WTC11 (cell line): ENCODE results near the gene JMJD8. TPM values are rescaled to one million over a fixed set of nuclear protein-coding genes. Genes with fewer than 3 reads are reported as not detected.

Experiments used
- ATAC-seq: fragments of 200-7000 bp; cut with Tn5 transposase; 2 replicates; pipeline ENCODE4 v1.10.0; 2021; ENCODE audit warnings: mild to moderate bottlenecking, moderate library complexity
- CTCF ChIA-PET: fragments of 300-600 bp; sonication (Branson Sonifier 250); formaldehyde crosslinking; loops from one replicate; lab custom pipeline; 2021; ENCODE audit warnings: antibody characterized with exemption; lab: Charles Lee
- POLR2A ChIA-PET: fragments of 350-600 bp; sonication (Branson Sonifier 250); formaldehyde crosslinking; loops from one replicate; lab custom pipeline; 2021; ENCODE audit warnings: antibody characterized with exemption; lab: Charles Lee
- DNase-seq: peaks from one replicate; pipeline ENCODE4 v3.0.0; 2021; ENCODE audit warnings: low spot score
- H3K27ac Mint-ChIP-seq: 2 replicates; pipeline ENCODE4 v1.8.0; 2021; ENCODE audit warnings: mixed read lengths
- H3K27me3 Mint-ChIP-seq: 2 replicates; pipeline ENCODE4 v1.8.0; 2021; ENCODE audit warnings: low read depth, mild to moderate bottlenecking, moderate library complexity, mixed read lengths
- H3K36me3 Mint-ChIP-seq: 2 replicates; pipeline ENCODE4 v1.8.0; 2021; ENCODE audit warnings: mixed read lengths
- H3K4me1 Mint-ChIP-seq: 2 replicates; pipeline ENCODE4 v1.8.0; 2022; ENCODE audit warnings: mixed read lengths
- H3K4me3 Mint-ChIP-seq: 2 replicates; pipeline ENCODE4 v1.8.0; 2021; ENCODE audit warnings: mild to moderate bottlenecking, moderate library complexity, mixed read lengths
- H3K9me3 Mint-ChIP-seq: 2 replicates; pipeline ENCODE4 v1.8.0; 2021; ENCODE audit warnings: mixed read lengths
- EMX1 ChIP-seq: fragments of 250-450 bp; sonication (Bioruptor Pico); IDR thresholded peaks from 2 replicates; pipeline ENCODE4 v1.8.0; 2021; ENCODE audit warnings: mild to moderate bottlenecking
- FOXK1 ChIP-seq: sonication (generic); formaldehyde crosslinking; IDR thresholded peaks from 2 replicates; pipeline ENCODE4 v1.8.0; 2022; ENCODE audit warnings: mild to moderate bottlenecking, moderate library complexity, missing genetic modification reagents
- GTF2I ChIP-seq: fragments of 250-450 bp; sonication (Bioruptor Pico); conservative IDR thresholded peaks from 2 replicates; pipeline ENCODE4 v1.4.0; 2021; ENCODE audit warnings: mild to moderate bottlenecking
- JAZF1 ChIP-seq: fragments of 250-450 bp; sonication (Bioruptor Pico); IDR thresholded peaks from 2 replicates; pipeline ENCODE4 v1.9.0; 2021; ENCODE audit warnings: moderate library complexity, mild to moderate bottlenecking, inconsistent platforms
- JUN ChIP-seq: sonication (generic); formaldehyde crosslinking; IDR thresholded peaks from 2 replicates; pipeline ENCODE4 v1.8.0; 2023; ENCODE audit warnings: mild to moderate bottlenecking, missing genetic modification reagents
- OVOL2 ChIP-seq: fragments of 250-450 bp; sonication (Bioruptor Pico); IDR thresholded peaks from 2 replicates; pipeline ENCODE4 v1.9.0; 2021; ENCODE audit warnings: mild to moderate bottlenecking, borderline replicate concordance
- SOX15 ChIP-seq: fragments of 250-450 bp; sonication (Bioruptor Pico); IDR thresholded peaks from 2 replicates; pipeline ENCODE4 v1.9.0; 2021; ENCODE audit warnings: mild to moderate bottlenecking
- SP1 ChIP-seq: sonication (generic); formaldehyde crosslinking; conservative IDR thresholded peaks from 2 replicates; pipeline ENCODE4 v1.8.1; 2022; ENCODE audit warnings: missing genetic modification reagents
- TP53 ChIP-seq: sonication (generic); formaldehyde crosslinking; IDR thresholded peaks from 2 replicates; pipeline ENCODE4 v1.8.1; 2023; ENCODE audit warnings: mild to moderate bottlenecking, missing genetic modification reagents
- ZNF121 ChIP-seq: sonication (generic); formaldehyde crosslinking; IDR thresholded peaks from 2 replicates; pipeline ENCODE4 v1.8.0; 2023; ENCODE audit warnings: missing genetic modification reagents
- ZNF416 ChIP-seq: fragments of 250-450 bp; sonication (Bioruptor Pico); IDR thresholded peaks from 2 replicates; pipeline ENCODE4 v1.9.0; 2021; ENCODE audit warnings: mild to moderate bottlenecking, inconsistent platforms
- ZNF671 ChIP-seq: fragments of 250-450 bp; sonication (Bioruptor Pico); IDR thresholded peaks from 2 replicates; pipeline ENCODE4 v1.8.0; 2021; ENCODE audit warnings: mild to moderate bottlenecking
- total RNA-seq: library from RNA; stranded (reverse); gene quantifications from 3 replicates; pipeline ENCODE4 v1.2.3, GENCODE V29; 2021
- TF ChIP-seq, protein P1 (sequence below): sonication (generic); formaldehyde crosslinking; IDR thresholded peaks from 2 replicates; pipeline ENCODE4 v1.8.1; 2022; ENCODE audit warnings: missing genetic modification reagents, borderline replicate concordance
- TF ChIP-seq, protein P2 (sequence below): fragments of 250-450 bp; sonication (Bioruptor Pico); IDR thresholded peaks from 2 replicates; pipeline ENCODE4 v1.9.0; 2021; ENCODE audit warnings: moderate library complexity, mild to moderate bottlenecking, inconsistent platforms, borderline replicate concordance
- TF ChIP-seq, protein P3 (sequence below): sonication (generic); formaldehyde crosslinking; IDR thresholded peaks from 2 replicates; pipeline ENCODE4 v1.8.0; 2022; ENCODE audit warnings: mild to moderate bottlenecking, missing genetic modification reagents
- TF ChIP-seq, protein P4 (sequence below): sonication (generic); formaldehyde crosslinking; conservative IDR thresholded peaks from 2 replicates; pipeline ENCODE4 v1.8.1; 2022; ENCODE audit warnings: mild to moderate bottlenecking, missing genetic modification reagents
- TF ChIP-seq, protein P5 (sequence below): sonication (generic); formaldehyde crosslinking; IDR thresholded peaks from 2 replicates; pipeline ENCODE4 v1.8.1; 2022; ENCODE audit warnings: low read depth, missing genetic modification reagents, borderline replicate concordance
- TF ChIP-seq, protein P6 (sequence below): sonication (generic); formaldehyde crosslinking; IDR thresholded peaks from 2 replicates; pipeline ENCODE4 v1.8.1; 2023; ENCODE audit warnings: mild to moderate bottlenecking, moderate library complexity, missing genetic modification reagents
- TF ChIP-seq, protein P7 (sequence below): fragments of 200-600 bp; IDR thresholded peaks from 2 replicates; pipeline ENCODE4 v1.8.0; 2022; ENCODE audit warnings: antibody characterized with exemption
- TF ChIP-seq, protein P8 (sequence below): sonication (generic); formaldehyde crosslinking; IDR thresholded peaks from 2 replicates; pipeline ENCODE4 v1.8.1; 2023; ENCODE audit warnings: mild to moderate bottlenecking, missing genetic modification reagents

JMJD8 gene
- total RNA-seq, 1 experiment from 2014 or later: 61.2 TPM

DNA sequence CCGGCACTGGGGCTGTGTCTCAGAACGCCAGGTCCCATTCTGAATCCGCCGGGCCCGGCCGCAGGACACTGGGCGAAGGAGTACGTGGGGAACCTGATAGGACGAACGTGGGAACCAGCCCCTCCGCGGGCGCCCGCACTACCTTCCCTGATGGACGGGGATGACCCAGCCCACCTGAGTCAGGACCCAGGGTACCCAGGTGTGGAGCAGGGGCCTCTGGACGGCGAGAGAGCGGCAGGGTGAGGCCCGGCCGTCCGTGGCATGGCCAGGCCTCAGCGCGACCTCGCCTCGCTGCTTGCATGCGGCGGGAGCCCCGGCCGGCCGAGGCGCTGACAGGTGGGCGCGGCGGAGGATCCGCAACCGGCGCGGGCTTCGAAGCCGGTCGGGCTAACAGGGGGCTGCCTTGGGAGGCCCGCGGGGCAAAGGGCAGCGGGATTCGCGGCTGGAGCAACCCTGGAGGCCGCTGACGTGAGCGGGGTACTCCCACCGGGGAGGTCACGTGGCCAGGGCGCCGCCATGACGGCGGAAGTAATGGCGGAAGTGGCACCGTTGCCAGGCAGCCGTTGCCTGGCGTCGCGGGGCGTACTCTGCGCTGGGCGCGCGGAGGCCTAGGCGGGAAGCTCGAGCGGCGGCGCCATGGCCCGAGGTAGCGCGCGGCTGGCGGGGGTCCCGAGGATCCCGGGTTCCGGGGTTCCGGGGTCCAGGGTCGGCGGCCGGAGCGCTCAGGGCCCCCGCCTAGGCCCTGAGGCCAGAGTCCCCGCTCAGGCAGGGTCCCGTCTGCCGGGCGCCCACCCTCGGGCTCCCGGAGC is 35.1 kb downstream of the JMJD8 start, which contains the start of gene WDR90 (continued):
- TF ChIP-seq, protein P1, sequence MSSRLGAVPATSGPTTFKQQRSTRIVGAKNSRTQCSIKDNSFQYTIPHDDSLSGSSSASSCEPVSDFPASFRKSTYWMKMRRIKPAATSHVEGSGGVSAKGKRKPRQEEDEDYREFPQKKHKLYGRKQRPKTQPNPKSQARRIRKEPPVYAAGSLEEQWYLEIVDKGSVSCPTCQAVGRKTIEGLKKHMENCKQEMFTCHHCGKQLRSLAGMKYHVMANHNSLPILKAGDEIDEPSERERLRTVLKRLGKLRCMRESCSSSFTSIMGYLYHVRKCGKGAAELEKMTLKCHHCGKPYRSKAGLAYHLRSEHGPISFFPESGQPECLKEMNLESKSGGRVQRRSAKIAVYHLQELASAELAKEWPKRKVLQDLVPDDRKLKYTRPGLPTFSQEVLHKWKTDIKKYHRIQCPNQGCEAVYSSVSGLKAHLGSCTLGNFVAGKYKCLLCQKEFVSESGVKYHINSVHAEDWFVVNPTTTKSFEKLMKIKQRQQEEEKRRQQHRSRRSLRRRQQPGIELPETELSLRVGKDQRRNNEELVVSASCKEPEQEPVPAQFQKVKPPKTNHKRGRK (CRISPR knock-in tag): no peak
- TF ChIP-seq ZNF671 (no peak), JUN (CRISPR knock-in tag) (peak; percentile 79; the same call in 1 of the 2 replicates), EMX1 (peak; percentile 60; the same call in 1 of the 2 replicates), FOXK1 (CRISPR knock-in tag) (peak; percentile 77), SOX15 (CRISPR knock-in tag) (no peak), TP53 (CRISPR knock-in tag) (peak; percentile 85), OVOL2 (CRISPR knock-in tag) (no peak), ZNF121 (CRISPR knock-in tag) (no peak), SP1 (peak; percentile 72), ZNF416 (CRISPR knock-in tag) (peak; percentile 44; the same call in 1 of the 2 replicates), JAZF1 (CRISPR knock-in tag) (no peak)
- TF ChIP-seq, protein P2, sequence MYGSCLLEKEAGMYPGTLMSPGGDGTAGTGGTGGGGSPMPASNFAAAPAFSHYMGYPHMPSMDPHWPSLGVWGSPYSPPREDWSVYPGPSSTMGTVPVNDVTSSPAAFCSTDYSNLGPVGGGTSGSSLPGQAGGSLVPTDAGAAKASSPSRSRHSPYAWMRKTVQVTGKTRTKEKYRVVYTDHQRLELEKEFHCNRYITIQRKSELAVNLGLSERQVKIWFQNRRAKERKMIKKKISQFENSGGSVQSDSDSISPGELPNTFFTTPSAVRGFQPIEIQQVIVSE (CRISPR knock-in tag): no peak
- TF ChIP-seq, protein P3, sequence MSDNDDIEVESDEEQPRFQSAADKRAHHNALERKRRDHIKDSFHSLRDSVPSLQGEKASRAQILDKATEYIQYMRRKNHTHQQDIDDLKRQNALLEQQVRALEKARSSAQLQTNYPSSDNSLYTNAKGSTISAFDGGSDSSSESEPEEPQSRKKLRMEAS (CRISPR knock-in tag): peak; percentile 97
- TF ChIP-seq, protein P4, sequence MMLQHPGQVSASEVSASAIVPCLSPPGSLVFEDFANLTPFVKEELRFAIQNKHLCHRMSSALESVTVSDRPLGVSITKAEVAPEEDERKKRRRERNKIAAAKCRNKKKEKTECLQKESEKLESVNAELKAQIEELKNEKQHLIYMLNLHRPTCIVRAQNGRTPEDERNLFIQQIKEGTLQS (CRISPR knock-in tag): no peak
- TF ChIP-seq, protein P5, sequence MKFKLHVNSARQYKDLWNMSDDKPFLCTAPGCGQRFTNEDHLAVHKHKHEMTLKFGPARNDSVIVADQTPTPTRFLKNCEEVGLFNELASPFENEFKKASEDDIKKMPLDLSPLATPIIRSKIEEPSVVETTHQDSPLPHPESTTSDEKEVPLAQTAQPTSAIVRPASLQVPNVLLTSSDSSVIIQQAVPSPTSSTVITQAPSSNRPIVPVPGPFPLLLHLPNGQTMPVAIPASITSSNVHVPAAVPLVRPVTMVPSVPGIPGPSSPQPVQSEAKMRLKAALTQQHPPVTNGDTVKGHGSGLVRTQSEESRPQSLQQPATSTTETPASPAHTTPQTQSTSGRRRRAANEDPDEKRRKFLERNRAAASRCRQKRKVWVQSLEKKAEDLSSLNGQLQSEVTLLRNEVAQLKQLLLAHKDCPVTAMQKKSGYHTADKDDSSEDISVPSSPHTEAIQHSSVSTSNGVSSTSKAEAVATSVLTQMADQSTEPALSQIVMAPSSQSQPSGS (CRISPR knock-in tag): peak; percentile 57; the same call in 1 of the 2 replicates
- TF ChIP-seq, protein P6, sequence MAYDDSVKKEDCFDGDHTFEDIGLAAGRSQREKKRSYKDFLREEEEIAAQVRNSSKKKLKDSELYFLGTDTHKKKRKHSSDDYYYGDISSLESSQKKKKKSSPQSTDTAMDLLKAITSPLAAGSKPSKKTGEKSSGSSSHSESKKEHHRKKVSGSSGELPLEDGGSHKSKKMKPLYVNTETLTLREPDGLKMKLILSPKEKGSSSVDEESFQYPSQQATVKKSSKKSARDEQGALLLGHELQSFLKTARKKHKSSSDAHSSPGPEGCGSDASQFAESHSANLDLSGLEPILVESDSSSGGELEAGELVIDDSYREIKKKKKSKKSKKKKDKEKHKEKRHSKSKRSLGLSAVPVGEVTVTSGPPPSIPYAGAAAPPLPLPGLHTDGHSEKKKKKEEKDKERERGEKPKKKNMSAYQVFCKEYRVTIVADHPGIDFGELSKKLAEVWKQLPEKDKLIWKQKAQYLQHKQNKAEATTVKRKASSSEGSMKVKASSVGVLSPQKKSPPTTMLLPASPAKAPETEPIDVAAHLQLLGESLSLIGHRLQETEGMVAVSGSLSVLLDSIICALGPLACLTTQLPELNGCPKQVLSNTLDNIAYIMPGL (CRISPR knock-in tag): peak; percentile 46; the same call in 1 of the 2 replicates
- TF ChIP-seq, all 79 proteins: peak for 37

DNA sequence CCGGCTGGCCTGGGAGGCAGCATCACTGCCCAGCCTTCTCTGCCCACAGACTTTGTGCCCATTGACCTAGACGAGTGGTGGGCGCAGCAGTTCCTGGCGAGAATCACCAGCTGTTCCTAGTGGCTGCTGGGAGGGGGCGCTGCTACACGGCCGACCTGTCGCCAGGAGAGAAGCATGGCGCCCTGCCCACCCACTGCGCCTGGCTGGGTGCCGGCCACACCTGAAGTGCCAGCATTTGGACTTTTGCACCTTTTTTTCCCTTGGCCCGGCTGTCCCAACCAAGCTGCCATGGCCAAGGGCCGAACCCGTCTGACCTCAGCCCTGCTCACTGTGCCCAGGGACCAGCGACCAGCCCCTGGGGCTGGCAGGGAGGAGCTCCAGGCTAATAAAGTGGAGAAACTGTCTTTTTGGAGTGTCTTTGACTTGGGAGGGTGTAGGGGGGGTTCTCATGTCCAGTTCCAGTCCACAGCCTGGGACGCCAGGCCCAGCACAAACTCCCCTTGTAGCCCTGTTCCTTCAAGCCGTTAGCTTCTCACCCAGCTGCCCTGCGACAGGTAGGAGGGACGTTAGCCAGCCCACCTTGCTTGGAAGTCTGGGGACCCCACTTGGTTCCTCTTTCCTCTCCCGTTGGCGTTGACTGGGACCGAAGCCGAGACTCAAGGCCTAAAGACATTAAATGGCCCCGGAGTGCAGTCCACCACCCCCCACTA is 35.9 kb downstream of the JMJD8 start:
- DNase-seq (peak; percentile 62), ATAC-seq (peak; percentile 39)
- POLR2A ChIA-PET: interaction anchor here (1.0 to 2.3 kb wide), 4 partner anchors 10 to 134 kb away, joined by 3 to 7 read pairs (median 6); partner anchors contain the start of genes METTL26 and RHBDL1
- peaks cover 10% of the 10 kb centered on the region; the same call in 1 of the 2 replicates for H3K4me1 Mint-ChIP-seq
- H3K9me3 Mint-ChIP-seq: no peaks in the 10 kb centered on the region
- H3K27ac Mint-ChIP-seq: no peak overlapping the region; the same call in 1 of the 2 replicates
- peak overlapping the region; percentile 73 for H3K4me3 Mint-ChIP-seq
- CTCF ChIA-PET: interaction anchor here (0.6 to 6.4 kb wide), 39 partner anchors 10 to 278 kb away, joined by 3 to 54 read pairs (median 5); partner anchors contain the start of genes ANTKMT, CAPN15, CIAO3 and DECR2
- H3K36me3 Mint-ChIP-seq: no peaks in the 10 kb centered on the region
- no peaks in the 10 kb centered on the region for H3K27me3 Mint-ChIP-seq
- no peak for TF ChIP-seq GTF2I
- TF ChIP-seq, protein P6 (CRISPR knock-in tag): 0 out of 2 replicates have a peak, but pooled peaks have one; percentile 38
- TF ChIP-seq, protein P7, sequence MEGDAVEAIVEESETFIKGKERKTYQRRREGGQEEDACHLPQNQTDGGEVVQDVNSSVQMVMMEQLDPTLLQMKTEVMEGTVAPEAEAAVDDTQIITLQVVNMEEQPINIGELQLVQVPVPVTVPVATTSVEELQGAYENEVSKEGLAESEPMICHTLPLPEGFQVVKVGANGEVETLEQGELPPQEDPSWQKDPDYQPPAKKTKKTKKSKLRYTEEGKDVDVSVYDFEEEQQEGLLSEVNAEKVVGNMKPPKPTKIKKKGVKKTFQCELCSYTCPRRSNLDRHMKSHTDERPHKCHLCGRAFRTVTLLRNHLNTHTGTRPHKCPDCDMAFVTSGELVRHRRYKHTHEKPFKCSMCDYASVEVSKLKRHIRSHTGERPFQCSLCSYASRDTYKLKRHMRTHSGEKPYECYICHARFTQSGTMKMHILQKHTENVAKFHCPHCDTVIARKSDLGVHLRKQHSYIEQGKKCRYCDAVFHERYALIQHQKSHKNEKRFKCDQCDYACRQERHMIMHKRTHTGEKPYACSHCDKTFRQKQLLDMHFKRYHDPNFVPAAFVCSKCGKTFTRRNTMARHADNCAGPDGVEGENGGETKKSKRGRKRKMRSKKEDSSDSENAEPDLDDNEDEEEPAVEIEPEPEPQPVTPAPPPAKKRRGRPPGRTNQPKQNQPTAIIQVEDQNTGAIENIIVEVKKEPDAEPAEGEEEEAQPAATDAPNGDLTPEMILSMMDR: peak; percentile 43; the same call in 1 of the 2 replicates
- TF ChIP-seq, protein P8, sequence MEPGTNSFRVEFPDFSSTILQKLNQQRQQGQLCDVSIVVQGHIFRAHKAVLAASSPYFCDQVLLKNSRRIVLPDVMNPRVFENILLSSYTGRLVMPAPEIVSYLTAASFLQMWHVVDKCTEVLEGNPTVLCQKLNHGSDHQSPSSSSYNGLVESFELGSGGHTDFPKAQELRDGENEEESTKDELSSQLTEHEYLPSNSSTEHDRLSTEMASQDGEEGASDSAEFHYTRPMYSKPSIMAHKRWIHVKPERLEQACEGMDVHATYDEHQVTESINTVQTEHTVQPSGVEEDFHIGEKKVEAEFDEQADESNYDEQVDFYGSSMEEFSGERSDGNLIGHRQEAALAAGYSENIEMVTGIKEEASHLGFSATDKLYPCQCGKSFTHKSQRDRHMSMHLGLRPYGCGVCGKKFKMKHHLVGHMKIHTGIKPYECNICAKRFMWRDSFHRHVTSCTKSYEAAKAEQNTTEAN (CRISPR knock-in tag): 0 out of 2 replicates have a peak, but pooled peaks have one; percentile 11
